ENCODE results near the gene MARVELD3. TPM values are rescaled to one million over a fixed set of nuclear protein-coding genes. Genes with fewer than 3 reads are reported as not detected.

The MARVELD3 gene
- total RNA-seq, 1 donor from 2014 or later: 3.9 TPM

GRCh38 chr16:71666928-71667707 lies 41.1 kb downstream of the MARVELD3 start:
- H3K27ac Mint-ChIP-seq (ENCODE audit: unreplicated experiment): no peak overlapping the region
- H3K4me3 Mint-ChIP-seq (ENCODE audit: unreplicated experiment): no peak overlapping the region
- H3K36me3 Mint-ChIP-seq (ENCODE audit: low read depth, unreplicated experiment): peaks cover 11% of the 10 kb centered on the region
- no peak for DNase-seq (ENCODE audit: low spot score)
- TF ChIP-seq CTCF (IDR thresholded peaks at IDR 0.05; ENCODE audit: unreplicated experiment): no peak
- H3K4me1 Mint-ChIP-seq (ENCODE audit: unreplicated experiment): no peaks in the 10 kb centered on the region
- H3K9me3 Mint-ChIP-seq (ENCODE audit: unreplicated experiment): no peaks in the 10 kb centered on the region
- H3K27me3 Mint-ChIP-seq (ENCODE audit: unreplicated experiment): peaks cover 2% of the 10 kb centered on the region

- peaks cover 5% of the 10 kb centered on the region for H3K36me3 Mint-ChIP-seq (ENCODE audit: low read depth, unreplicated experiment)
- no peaks in the 10 kb centered on the region for H3K9me3 Mint-ChIP-seq (ENCODE audit: unreplicated experiment)
- no peaks in the 10 kb centered on the region for H3K4me1 Mint-ChIP-seq (ENCODE audit: unreplicated experiment)
- no peak for DNase-seq (ENCODE audit: low spot score)
- H3K27ac Mint-ChIP-seq (ENCODE audit: unreplicated experiment): no peak overlapping the region
- H3K27me3 Mint-ChIP-seq (ENCODE audit: unreplicated experiment): peaks cover 2% of the 10 kb centered on the region
- TF ChIP-seq CTCF (IDR thresholded peaks at IDR 0.05; ENCODE audit: unreplicated experiment): no peak
- no peak overlapping the region for H3K4me3 Mint-ChIP-seq (ENCODE audit: unreplicated experiment)
These were observed 44.0 kb downstream of the MARVELD3 start for GRCh38 chr16:71669926-71670536.

GRCh38 chr16:71670537-71670936 lies 44.6 kb downstream of the MARVELD3 start:
- Mint-ChIP-seq H3K9me3 (ENCODE audit: unreplicated experiment) (no peaks in the 10 kb centered on the region), H3K27ac (ENCODE audit: unreplicated experiment) (no peak overlapping the region), H3K4me1 (ENCODE audit: unreplicated experiment) (no peaks in the 10 kb centered on the region), H3K36me3 (ENCODE audit: low read depth, unreplicated experiment) (peaks cover 5% of the 10 kb centered on the region), H3K27me3 (ENCODE audit: unreplicated experiment) (peaks cover 2% of the 10 kb centered on the region), H3K4me3 (ENCODE audit: unreplicated experiment) (no peak overlapping the region)
- no peak for TF ChIP-seq CTCF (IDR thresholded peaks at IDR 0.05; ENCODE audit: unreplicated experiment)
- DNase-seq (ENCODE audit: low spot score): no peak

- Mint-ChIP-seq H3K27ac (ENCODE audit: unreplicated experiment) (no peak overlapping the region), H3K4me1 (ENCODE audit: unreplicated experiment) (no peaks in the 10 kb centered on the region), H3K36me3 (ENCODE audit: low read depth, unreplicated experiment) (peaks cover 5% of the 10 kb centered on the region), H3K9me3 (ENCODE audit: unreplicated experiment) (no peaks in the 10 kb centered on the region), H3K27me3 (ENCODE audit: unreplicated experiment) (peaks cover 2% of the 10 kb centered on the region), H3K4me3 (ENCODE audit: unreplicated experiment) (no peak overlapping the region)
- DNase-seq (ENCODE audit: low spot score): no peak
- TF ChIP-seq CTCF (IDR thresholded peaks at IDR 0.05; ENCODE audit: unreplicated experiment): no peak
These were observed 45.2 kb downstream of the MARVELD3 start for GRCh38 chr16:71671165-71671564.

- no peak overlapping the region for H3K27ac Mint-ChIP-seq (ENCODE audit: unreplicated experiment)
These were observed 46.1 kb downstream of the MARVELD3 start for GRCh38 chr16:71672125-71672524.

More at GRCh38 chr16:71672125-71672524, 46.1 kb downstream of the MARVELD3 start:
- H3K4me1 Mint-ChIP-seq (ENCODE audit: unreplicated experiment): no peaks in the 10 kb centered on the region
- peaks cover 5% of the 10 kb centered on the region for H3K36me3 Mint-ChIP-seq (ENCODE audit: low read depth, unreplicated experiment)
- peaks cover 2% of the 10 kb centered on the region for H3K27me3 Mint-ChIP-seq (ENCODE audit: unreplicated experiment)
- H3K9me3 Mint-ChIP-seq (ENCODE audit: unreplicated experiment): no peaks in the 10 kb centered on the region
- DNase-seq (ENCODE audit: low spot score): no peak
- no peak for TF ChIP-seq CTCF (IDR thresholded peaks at IDR 0.05; ENCODE audit: unreplicated experiment)
- H3K4me3 Mint-ChIP-seq (ENCODE audit: unreplicated experiment): no peak overlapping the region

All from endothelial cell (in vitro differentiated cells).